Spinal cord (tissue), 10 donors: ENCODE data around the gene TUBG1. TPM values are rescaled to one million over a fixed set of nuclear protein-coding genes. Genes with fewer than 3 reads are reported as not detected.
"Not testable (repeated sequence)": the region's sequence is repeated elsewhere in the genome, so short reads cannot be mapped to it uniquely, and the experiment has no call there.

Experiments used
- DNase-seq, 6 donors: peaks; one replicate each; pipeline versions ENCODE4 v3.0.0 to v3.0.0-alpha.2; 2013 to 2015; ENCODE audit warnings: low spot score in 6 of 6, low read depth in 4 of 6
- H3K27ac ChIP-seq: one replicate; pipeline ENCODE4 v1.5.1; 2013; ENCODE audit warnings: low read depth, low read length, control low read depth
- H3K27me3 ChIP-seq: one replicate; pipeline ENCODE4 v1.6.1; 2013; ENCODE audit warnings: low read length; ENCODE audit not compliant: control insufficient read depth, insufficient read depth
- H3K36me3 ChIP-seq: one replicate; pipeline ENCODE4 v1.6.1; 2013; ENCODE audit warnings: low read length; ENCODE audit not compliant: control insufficient read depth, insufficient read depth
- H3K4me1 ChIP-seq: one replicate; pipeline ENCODE4 v1.6.1; 2013; ENCODE audit warnings: low read length; ENCODE audit not compliant: control insufficient read depth, insufficient read depth
- H3K4me3 ChIP-seq: one replicate; pipeline ENCODE4 v1.5.1; 2013; ENCODE audit warnings: low read depth, low read length, control low read depth
- H3K9me3 ChIP-seq: one replicate; pipeline ENCODE4 v1.6.1; 2013; ENCODE audit warnings: low read length; ENCODE audit not compliant: control insufficient read depth, insufficient read depth
- WGBS: methylation state at CpG from one replicate; pipeline ENCODE4 v1.1.5; 2013; ENCODE audit warnings: missing lambda C conversion rate; ENCODE audit not compliant: insufficient coverage; 5-methylcytosine and 5-hydroxymethylcytosine counted together
- polyA plus RNA-seq, 2 donors: library from polyadenylated mRNA; unstranded; fragments of 120-200 nt; gene quantifications; one replicate each; pipeline ENCODE4 v1.2.1, GENCODE V29; 2013; ENCODE audit not compliant: insufficient read length in 2 of 2
- total RNA-seq, 2 donors: library from RNA; depleted of rRNA in 1 of 2; stranded (reverse); fragments of 120-200 nt in 1 of 2; fragments of >200 nt in 1 of 2; gene quantifications; one replicate each; pipeline versions ENCODE4 v1.2.3 to v1.2.4, GENCODE V29; 2013 to 2014
- donor health status: healthy.

TUBG1 gene
- total and polyA plus RNA-seq, 4 donors = 17.0 to 67.4 (median 49.9) TPM

DNA sequence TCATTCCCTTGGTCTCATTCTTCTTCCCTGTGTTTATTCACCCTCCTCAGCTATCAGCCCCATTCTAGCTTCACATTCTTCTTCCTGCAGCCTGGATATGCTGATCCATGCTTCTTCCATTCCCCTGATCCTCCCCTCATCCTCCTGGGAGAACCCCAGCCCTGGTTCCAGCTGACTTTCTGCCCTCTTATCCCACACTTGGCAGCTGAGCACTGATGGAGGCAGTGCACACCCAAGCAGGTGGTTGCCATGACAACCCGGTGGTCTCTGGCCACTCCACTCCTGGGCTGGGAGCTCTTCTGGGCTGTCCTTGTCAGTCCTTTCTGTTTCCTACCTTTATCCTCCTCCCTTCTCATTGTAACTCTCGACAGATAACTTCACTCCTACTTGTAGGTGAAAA, 32.9 kb downstream of the TUBG1 start:
- peak in 1 of 6 donors; percentile 9 for DNase-seq
- H3K36me3 ChIP-seq = no peaks in the 10 kb centered on the region
- H3K9me3 ChIP-seq = no peaks in the 10 kb centered on the region
- WGBS = 29% methylated on average over 1 of the region's 2 CpGs
- H3K27ac ChIP-seq = no peak overlapping the region
- no peaks in the 10 kb centered on the region for H3K27me3 ChIP-seq
- no peaks in the 10 kb centered on the region for H3K4me1 ChIP-seq
- no peak overlapping the region for H3K4me3 ChIP-seq

DNA sequence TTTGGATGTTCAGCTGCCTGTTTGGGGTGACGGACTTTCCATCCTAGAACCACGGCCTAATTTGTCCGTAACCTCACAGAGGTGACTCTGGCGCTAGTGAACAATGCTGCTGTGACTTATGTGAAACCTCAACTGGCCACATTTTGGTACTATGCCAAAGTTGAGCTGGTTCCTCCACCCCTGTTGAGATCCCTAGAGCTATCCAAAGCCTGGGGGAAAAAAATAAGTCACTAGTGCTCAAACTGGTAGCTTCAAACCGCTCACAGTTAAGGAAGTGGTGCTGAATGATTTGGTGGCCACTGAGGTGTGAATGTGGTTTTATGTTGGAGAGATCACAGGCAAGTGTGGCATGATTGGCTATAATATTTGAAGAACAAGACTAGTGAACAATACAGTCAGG, 38.3 kb downstream of the TUBG1 start:
- WGBS = 74% methylated on average over 5 of the region's 5 CpGs
- Histone ChIP-seq H3K27ac (no peak overlapping the region), H3K9me3 (no peaks in the 10 kb centered on the region), H3K4me3 (no peak overlapping the region), H3K4me1 (no peaks in the 10 kb centered on the region), H3K36me3 (no peaks in the 10 kb centered on the region), H3K27me3 (no peaks in the 10 kb centered on the region)
- no peak for DNase-seq

DNA sequence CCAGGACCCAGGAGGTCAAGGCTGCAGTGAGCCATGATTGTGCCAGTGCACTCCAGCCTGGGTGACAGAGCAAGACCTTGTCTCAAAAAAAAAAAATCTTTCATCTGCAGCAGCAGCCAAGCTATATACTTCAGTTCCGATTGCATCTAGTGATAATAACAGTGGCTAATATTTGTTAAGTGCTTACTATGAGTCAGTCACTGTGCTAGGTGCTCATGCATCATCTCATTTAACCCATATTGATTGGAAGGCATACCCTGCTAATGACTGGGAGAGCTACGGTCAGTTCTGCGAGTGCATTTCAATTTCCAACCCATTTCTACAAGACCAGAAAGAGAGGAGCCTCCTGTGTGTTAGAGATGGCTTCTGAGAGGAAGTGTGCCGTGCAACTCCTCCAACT, 41.9 kb downstream of the TUBG1 start:
- Histone ChIP-seq H3K27me3 (no peaks in the 10 kb centered on the region), H3K4me1 (peaks cover 14% of the 10 kb centered on the region), H3K27ac (no peak overlapping the region), H3K4me3 (no peak overlapping the region), H3K9me3 (no peaks in the 10 kb centered on the region), H3K36me3 (no peaks in the 10 kb centered on the region)
- WGBS = no CpG with 5 or more reads among the region's 4 CpGs
- DNase-seq = no peak

DNA sequence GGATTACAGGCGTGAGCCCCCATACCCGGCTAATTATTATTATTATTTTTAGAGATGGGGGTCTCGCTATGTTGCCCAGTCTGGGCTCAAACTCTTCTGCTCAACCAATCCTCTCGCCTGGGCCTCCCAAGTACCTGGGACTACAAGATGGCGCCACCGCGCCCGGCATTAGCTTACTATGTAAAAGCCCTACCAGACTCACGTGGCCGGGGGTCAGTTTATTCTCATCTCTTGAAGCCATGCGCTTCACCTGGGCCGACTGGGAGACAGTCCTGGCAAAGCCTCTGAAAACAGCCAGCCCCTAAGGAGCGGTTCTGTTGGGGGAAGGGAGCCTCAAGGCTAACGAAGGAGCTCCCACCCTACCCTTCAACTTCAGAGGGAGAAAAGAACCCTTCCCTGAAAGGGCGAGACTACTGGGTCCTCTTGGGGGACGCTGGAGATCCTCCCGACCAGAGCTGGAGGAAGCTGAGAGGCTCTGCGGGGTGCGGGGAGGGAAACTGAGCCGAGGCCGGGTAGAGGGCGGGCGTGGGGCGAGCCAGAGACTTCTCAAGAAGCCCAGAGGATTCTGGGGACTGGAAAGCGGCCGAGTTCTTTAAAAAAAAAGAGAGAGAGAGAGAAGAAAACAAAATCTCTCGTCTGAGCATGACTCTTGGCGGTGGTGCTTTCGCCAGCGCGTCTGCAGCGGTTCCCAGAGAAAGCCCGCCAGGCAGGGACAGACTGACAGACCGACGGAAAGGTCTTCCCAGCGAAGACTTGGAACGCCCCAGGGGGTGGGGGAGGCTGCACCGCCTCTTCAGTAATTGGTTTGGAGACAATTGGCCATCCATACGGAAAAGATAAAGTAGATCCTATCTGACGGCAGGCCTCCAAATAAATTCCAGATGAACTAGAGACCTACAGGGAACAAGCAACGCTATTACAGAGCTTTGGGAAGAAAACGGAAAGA, 44.0 kb downstream of the TUBG1 start:
- H3K27me3 ChIP-seq = no peaks in the 10 kb centered on the region
- peaks cover 14% of the 10 kb centered on the region for H3K4me1 ChIP-seq
- 10% methylated on average over 30 of the region's 42 CpGs for WGBS
- peak overlapping the region; percentile 47 for H3K27ac ChIP-seq
- peak in 3 of 6 donors; percentile 44 to 87 (median 61) for DNase-seq
- no peaks in the 10 kb centered on the region for H3K9me3 ChIP-seq
- no peaks in the 10 kb centered on the region for H3K36me3 ChIP-seq
- H3K4me3 ChIP-seq = peak overlapping the region; percentile 52

DNA sequence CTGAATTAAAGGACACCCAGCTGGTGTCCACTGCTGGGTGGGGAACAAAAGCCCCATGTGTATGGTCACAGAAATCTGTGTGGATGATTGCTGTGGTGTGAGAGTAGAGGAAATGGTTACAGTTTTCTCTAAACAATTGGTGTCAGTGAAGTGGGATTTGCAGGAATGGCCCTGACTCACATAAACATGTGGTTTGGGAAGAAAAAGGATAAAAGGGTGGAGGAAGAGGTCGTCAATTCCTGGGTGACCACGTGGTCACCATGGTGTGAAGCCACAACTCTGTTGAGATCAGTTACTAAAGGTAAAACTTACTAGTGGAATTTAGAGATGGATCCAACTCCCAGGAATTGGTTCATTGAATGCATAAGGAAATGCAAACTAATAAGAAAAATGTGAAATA, 46.0 kb downstream of the TUBG1 start:
- H3K4me3 ChIP-seq = no peak overlapping the region
- H3K27me3 ChIP-seq = no peaks in the 10 kb centered on the region
- WGBS = 71% methylated on average over 2 of the region's 2 CpGs
- no peaks in the 10 kb centered on the region for H3K36me3 ChIP-seq
- H3K4me1 ChIP-seq = peaks cover 28% of the 10 kb centered on the region
- no peaks in the 10 kb centered on the region for H3K9me3 ChIP-seq
- DNase-seq = no peak
- no peak overlapping the region for H3K27ac ChIP-seq

DNA sequence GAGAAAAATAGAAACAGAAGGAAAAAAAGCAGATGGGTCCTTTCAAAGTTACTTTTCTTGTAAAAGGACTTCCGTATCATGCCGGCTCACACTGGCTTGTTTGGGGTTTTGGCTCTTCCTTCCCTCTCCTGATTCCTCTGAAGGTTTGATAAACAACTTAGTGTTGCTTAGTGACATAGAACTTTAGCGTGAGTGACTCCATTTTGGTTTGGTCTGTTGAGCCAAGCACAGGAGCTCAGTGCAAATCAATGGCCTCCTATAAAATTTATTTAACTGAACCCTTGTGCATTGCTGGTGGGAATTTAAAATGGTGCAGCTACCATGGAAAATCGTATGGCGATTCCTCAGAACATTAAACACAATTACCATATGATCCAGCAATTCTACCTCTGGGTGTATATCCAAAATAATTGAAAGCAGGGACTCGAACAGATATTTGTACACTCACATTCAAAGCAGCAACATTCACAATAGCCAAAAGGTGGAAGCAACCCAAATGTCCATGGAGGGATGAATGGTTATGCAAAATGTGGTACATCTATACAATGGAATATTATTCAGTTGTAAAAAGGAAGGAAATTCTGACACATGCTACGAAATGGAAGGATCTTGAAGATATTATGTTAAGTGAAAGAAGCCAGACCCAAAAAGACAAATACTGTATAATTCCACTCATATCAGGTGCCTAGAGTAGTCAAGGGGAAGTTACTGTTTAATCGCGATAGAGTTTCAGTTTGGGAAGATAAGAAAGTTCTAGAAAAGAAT, 48.5 kb downstream of the TUBG1 start:
- H3K27me3 ChIP-seq = no peaks in the 10 kb centered on the region
- H3K27ac ChIP-seq = no peak overlapping the region
- 83% methylated on average over 4 of the region's 9 CpGs for WGBS
- DNase-seq = no peak
- peaks cover 12% of the 10 kb centered on the region for H3K36me3 ChIP-seq
- peaks cover 28% of the 10 kb centered on the region for H3K4me1 ChIP-seq
- no peaks in the 10 kb centered on the region for H3K9me3 ChIP-seq
- no peak overlapping the region for H3K4me3 ChIP-seq

DNA sequence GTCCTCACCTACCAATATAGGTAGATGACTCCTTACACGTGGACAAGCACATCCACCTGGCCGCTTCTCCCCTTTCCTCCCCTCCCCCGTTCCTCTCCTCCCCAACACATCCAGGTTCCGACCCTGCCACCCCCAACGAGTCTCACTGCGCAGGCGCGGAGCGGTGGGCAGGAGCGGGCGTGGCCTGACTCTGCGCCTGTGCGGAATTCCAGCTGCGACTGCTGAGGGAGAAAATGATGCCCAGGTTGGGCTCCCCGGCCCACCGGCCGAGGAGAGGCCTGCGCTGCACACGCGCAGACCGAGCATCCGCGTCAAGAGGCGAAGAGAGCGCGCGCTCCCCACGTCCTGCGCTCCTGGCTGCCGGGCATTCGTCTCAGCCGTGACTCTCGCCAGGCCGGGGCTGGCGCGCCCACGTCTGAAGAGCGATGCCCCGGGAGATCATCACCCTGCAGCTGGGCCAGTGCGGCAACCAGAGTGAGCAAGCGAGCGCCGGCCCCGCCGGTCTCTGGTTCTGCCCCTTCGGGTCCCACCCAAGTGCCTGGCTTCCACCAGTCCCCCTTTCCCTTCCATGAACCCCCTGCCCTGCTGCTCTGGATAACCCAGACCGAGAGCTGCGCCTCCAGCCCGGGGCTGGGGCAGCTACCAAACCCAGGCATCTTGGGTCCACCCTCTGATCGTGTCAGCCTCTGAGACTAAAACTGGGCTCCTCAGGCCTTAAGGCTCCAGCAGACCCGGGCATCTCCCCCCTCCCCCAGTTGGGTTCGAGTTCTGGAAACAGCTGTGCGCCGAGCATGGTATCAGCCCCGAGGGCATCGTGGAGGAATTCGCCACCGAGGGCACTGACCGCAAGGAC, 49.8 kb downstream of the TUBG1 start, which contains the start of gene TUBG2:
Gene TUBG2, plus strand, starts transcription at position 206 of the 853 bp plus-strand sequence. Its CDS starts 220 bp downstream, at position 426.
- Histone ChIP-seq H3K4me1 (peaks cover 15% of the 10 kb centered on the region), H3K36me3 (peaks cover 23% of the 10 kb centered on the region), H3K4me3 (peak within 1 kb of the TSS; percentile 82), H3K9me3 (no peaks in the 10 kb centered on the region), H3K27me3 (no peaks in the 10 kb centered on the region), H3K27ac (peak within 1 kb of the TSS; percentile 75)
- WGBS = under 1% methylated on average over 50 of the region's 59 CpGs
- peak in 5 of 6 donors; percentile 82 to 98 (median 90) for DNase-seq

DNA sequence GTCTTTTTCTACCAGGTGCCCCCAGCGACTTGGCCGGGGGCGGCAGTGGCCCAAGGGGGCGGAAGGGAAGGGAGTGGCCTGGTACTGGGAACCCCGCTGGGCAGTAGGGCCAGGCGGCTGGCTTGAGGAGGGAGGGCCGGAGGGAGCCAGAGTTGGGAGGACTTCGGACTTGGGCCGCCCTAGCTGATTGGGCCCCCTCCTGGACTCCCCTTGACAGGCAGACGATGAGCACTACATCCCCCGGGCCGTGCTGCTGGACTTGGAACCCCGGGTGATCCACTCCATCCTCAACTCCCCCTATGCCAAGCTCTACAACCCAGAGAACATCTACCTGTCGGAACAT, 50.4 kb downstream of the TUBG1 start:
- not testable (repeated sequence) for H3K27ac ChIP-seq, H3K27me3 ChIP-seq

DNA sequence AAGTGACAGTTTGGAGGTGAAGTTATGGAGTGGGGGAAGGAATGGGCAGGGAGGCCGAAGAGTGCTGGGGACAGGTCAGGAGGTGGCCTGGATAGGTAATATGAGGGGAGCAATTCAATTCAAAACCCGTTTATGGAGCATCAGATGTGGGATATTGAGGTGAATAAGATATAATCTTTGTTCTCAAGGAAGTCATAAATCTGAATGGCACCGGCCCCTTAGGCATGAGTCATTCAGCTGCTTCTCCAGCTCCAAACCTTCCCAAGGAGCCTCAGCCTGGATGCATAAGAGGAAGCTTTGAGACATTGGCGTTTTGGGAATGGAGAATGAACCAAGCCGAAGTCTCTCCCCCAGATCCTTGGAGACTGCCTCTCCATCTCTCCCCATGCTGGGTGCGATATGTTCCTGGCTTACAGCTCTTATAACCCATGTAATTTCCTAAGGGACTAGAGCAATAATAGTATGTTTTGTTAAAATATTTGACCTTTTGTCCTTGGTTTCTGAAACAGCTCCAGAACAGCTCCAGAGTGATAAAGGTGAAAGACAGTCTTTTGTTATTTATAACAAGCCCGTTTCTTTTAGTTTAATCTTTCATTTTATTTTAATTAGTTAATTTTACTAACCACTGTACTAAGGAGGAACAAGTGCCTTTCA, 51.3 kb downstream of the TUBG1 start:
- Histone ChIP-seq H3K9me3 (no peaks in the 10 kb centered on the region), H3K27ac (no peak overlapping the region), H3K27me3 (no peaks in the 10 kb centered on the region), H3K4me1 (peaks cover 14% of the 10 kb centered on the region), H3K36me3 (peaks cover 32% of the 10 kb centered on the region), H3K4me3 (no peak overlapping the region)
- DNase-seq = no peak
- WGBS = 83% methylated on average over 2 of the region's 7 CpGs

More for the DNA sequence above, 50.4 kb downstream of the TUBG1 start:
- H3K9me3 ChIP-seq, DNase-seq: not testable (repeated sequence)
- Histone ChIP-seq H3K4me1 (peaks cover 14% of the 10 kb centered on the region), H3K4me3 (peak overlapping the region; percentile 82), H3K36me3 (peaks cover 25% of the 10 kb centered on the region)
- no CpG with 5 or more reads among the region's 14 CpGs for WGBS
